ENCODE results near the gene GABRR2.

- TF ChIP-seq CTCF (IDR thresholded peaks at IDR 0.05) (no peak), POLR2A (IDR thresholded peaks at IDR 0.05) (no peak), EP300 (IDR thresholded peaks at IDR 0.05) (no peak), POLR2AphosphoS5 (IDR thresholded peaks at IDR 0.05) (no peak)
Observed at GRCh38 chr6:89258912-89259311, 56.2 kb downstream of the GABRR2 start.
